ENCODE results near the gene ABCA13.

- TF ChIP-seq SP1 (IDR thresholded peaks at IDR 0.05; ENCODE audit: low read depth): no peak
- TF ChIP-seq, protein P1, sequence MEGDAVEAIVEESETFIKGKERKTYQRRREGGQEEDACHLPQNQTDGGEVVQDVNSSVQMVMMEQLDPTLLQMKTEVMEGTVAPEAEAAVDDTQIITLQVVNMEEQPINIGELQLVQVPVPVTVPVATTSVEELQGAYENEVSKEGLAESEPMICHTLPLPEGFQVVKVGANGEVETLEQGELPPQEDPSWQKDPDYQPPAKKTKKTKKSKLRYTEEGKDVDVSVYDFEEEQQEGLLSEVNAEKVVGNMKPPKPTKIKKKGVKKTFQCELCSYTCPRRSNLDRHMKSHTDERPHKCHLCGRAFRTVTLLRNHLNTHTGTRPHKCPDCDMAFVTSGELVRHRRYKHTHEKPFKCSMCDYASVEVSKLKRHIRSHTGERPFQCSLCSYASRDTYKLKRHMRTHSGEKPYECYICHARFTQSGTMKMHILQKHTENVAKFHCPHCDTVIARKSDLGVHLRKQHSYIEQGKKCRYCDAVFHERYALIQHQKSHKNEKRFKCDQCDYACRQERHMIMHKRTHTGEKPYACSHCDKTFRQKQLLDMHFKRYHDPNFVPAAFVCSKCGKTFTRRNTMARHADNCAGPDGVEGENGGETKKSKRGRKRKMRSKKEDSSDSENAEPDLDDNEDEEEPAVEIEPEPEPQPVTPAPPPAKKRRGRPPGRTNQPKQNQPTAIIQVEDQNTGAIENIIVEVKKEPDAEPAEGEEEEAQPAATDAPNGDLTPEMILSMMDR (IDR thresholded peaks at IDR 0.05 in 2 of 3, conservative IDR thresholded peaks at IDR 0.05 in 1 of 3; ENCODE audit: borderline replicate concordance in 1 of 3, insufficient read depth in 1 of 3, low read depth in 2 of 3, low read length in 2 of 3): no peak
- TF ChIP-seq POLR2A (IDR thresholded peaks at IDR 0.05; ENCODE audit: borderline replicate concordance, extremely low read depth, insufficient read depth, insufficient read length): no peak
- no peak for TF ChIP-seq ZFX (IDR thresholded peaks at IDR 0.05)
- TF ChIP-seq MAX (IDR thresholded peaks at IDR 0.05): no peak
- no peak for TF ChIP-seq EZH2phosphoT487 (IDR thresholded peaks at IDR 0.05; ENCODE audit: borderline replicate concordance)
- TF ChIP-seq CEBPB (IDR thresholded peaks at IDR 0.05; ENCODE audit: low read depth): no peak
- no peak for TF ChIP-seq TCF7L2 (IDR thresholded peaks at IDR 0.05; ENCODE audit: borderline replicate concordance, extremely low read depth, insufficient read depth, insufficient read length)
- no peak for TF ChIP-seq ZBTB33 (IDR thresholded peaks at IDR 0.05; ENCODE audit: extremely low read depth, insufficient replicate concordance, low read length)
- no peak for TF ChIP-seq EGR1 (IDR thresholded peaks at IDR 0.05; ENCODE audit: low read depth)
Observed at GRCh38 chr7:48458701-48459524, 287.7 kb downstream of the ABCA13 start.
